ENCODE results near the gene TMEM202. TPM values are rescaled to one million over a fixed set of nuclear protein-coding genes. Genes with fewer than 3 reads are reported as not detected.
"Not testable (repeated sequence)": the region's sequence is repeated elsewhere in the genome, so short reads cannot be mapped to it uniquely, and the experiment has no call there.

The TMEM202 gene
- total RNA-seq, 1 donor from 2014 or later: not detected

GRCh38 chr15:72379856-72380430, 18.2 kb upstream of the TMEM202 start:
- Mint-ChIP-seq H3K9me3 (ENCODE audit: unreplicated experiment) (peaks cover 21% of the 10 kb centered on the region), H3K27ac (ENCODE audit: unreplicated experiment) (no peak overlapping the region), H3K36me3 (ENCODE audit: unreplicated experiment) (no peaks in the 10 kb centered on the region), H3K4me3 (ENCODE audit: unreplicated experiment) (no peak overlapping the region), H3K4me1 (ENCODE audit: low read depth, unreplicated experiment) (peaks cover 10% of the 10 kb centered on the region), H3K27me3 (ENCODE audit: unreplicated experiment) (peaks cover 19% of the 10 kb centered on the region)
- no peak for DNase-seq
- TF ChIP-seq CTCF (IDR thresholded peaks at IDR 0.05; ENCODE audit: partially characterized antibody, unreplicated experiment): no peak

GRCh38 chr15:72380743-72381142, 17.4 kb upstream of the TMEM202 start:
- no peak overlapping the region for H3K27ac Mint-ChIP-seq (ENCODE audit: unreplicated experiment)
- no peak for DNase-seq
- H3K9me3 Mint-ChIP-seq (ENCODE audit: unreplicated experiment): peaks cover 15% of the 10 kb centered on the region
- H3K36me3 Mint-ChIP-seq (ENCODE audit: unreplicated experiment): no peaks in the 10 kb centered on the region
- H3K4me1 Mint-ChIP-seq (ENCODE audit: low read depth, unreplicated experiment): peaks cover 6% of the 10 kb centered on the region
- no peak overlapping the region for H3K4me3 Mint-ChIP-seq (ENCODE audit: unreplicated experiment)
- no peak for TF ChIP-seq CTCF (IDR thresholded peaks at IDR 0.05; ENCODE audit: partially characterized antibody, unreplicated experiment)
- H3K27me3 Mint-ChIP-seq (ENCODE audit: unreplicated experiment): peaks cover 13% of the 10 kb centered on the region

- TF ChIP-seq CTCF (IDR thresholded peaks at IDR 0.05; ENCODE audit: partially characterized antibody, unreplicated experiment): no peak
- H3K4me1 Mint-ChIP-seq (ENCODE audit: low read depth, unreplicated experiment): no peaks in the 10 kb centered on the region
- no peak overlapping the region for H3K4me3 Mint-ChIP-seq (ENCODE audit: unreplicated experiment)
- H3K9me3 Mint-ChIP-seq (ENCODE audit: unreplicated experiment): peaks cover 5% of the 10 kb centered on the region
- H3K27me3 Mint-ChIP-seq (ENCODE audit: unreplicated experiment): peaks cover 2% of the 10 kb centered on the region
- no peak for DNase-seq
- no peaks in the 10 kb centered on the region for H3K36me3 Mint-ChIP-seq (ENCODE audit: unreplicated experiment)
- no peak overlapping the region for H3K27ac Mint-ChIP-seq (ENCODE audit: unreplicated experiment)
Observed at GRCh38 chr15:72382146-72382545, 16.0 kb upstream of the TMEM202 start.

DNA sequence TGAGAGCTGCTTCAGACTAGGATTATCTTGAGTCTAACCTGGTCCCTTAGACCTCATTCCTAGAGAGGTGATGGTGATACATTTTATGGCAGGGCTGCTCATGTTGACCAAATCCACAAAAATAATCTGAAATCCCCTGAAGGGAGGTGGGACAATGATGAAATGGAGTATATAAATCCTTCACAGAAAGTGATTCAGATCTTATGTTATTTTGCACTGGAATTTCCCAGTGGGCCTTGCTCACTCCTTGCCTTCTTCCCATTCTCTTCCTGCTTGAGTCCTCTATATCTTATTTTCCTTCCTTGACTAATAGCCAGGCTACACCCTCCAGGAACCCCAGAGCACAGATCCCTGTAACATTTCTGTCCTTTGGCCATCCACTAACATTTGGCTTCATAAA, 10.4 kb upstream of the TMEM202 start:
- TF ChIP-seq CTCF (IDR thresholded peaks at IDR 0.05; ENCODE audit: partially characterized antibody, unreplicated experiment): no peak
- H3K27me3 Mint-ChIP-seq (ENCODE audit: unreplicated experiment): peaks cover 2% of the 10 kb centered on the region
- H3K36me3 Mint-ChIP-seq (ENCODE audit: unreplicated experiment): no peaks in the 10 kb centered on the region

GRCh38 chr15:72389231-72389630, 8.9 kb upstream of the TMEM202 start:
- no peak for TF ChIP-seq CTCF (IDR thresholded peaks at IDR 0.05; ENCODE audit: partially characterized antibody, unreplicated experiment)
- H3K9me3 Mint-ChIP-seq (ENCODE audit: unreplicated experiment): peaks cover 1% of the 10 kb centered on the region
- no peak overlapping the region for H3K27ac Mint-ChIP-seq (ENCODE audit: unreplicated experiment)
- H3K4me3 Mint-ChIP-seq (ENCODE audit: unreplicated experiment): no peak overlapping the region
- peaks cover 2% of the 10 kb centered on the region for H3K27me3 Mint-ChIP-seq (ENCODE audit: unreplicated experiment)
- DNase-seq: no peak
- H3K36me3 Mint-ChIP-seq (ENCODE audit: unreplicated experiment): no peaks in the 10 kb centered on the region
- H3K4me1 Mint-ChIP-seq (ENCODE audit: low read depth, unreplicated experiment): no peaks in the 10 kb centered on the region

More for the DNA sequence above, 10.4 kb upstream of the TMEM202 start:
- Mint-ChIP-seq H3K9me3 (ENCODE audit: unreplicated experiment) (peaks cover 1% of the 10 kb centered on the region), H3K4me1 (ENCODE audit: low read depth, unreplicated experiment) (no peaks in the 10 kb centered on the region), H3K4me3 (ENCODE audit: unreplicated experiment) (no peak overlapping the region), H3K27ac (ENCODE audit: unreplicated experiment) (no peak overlapping the region)
- DNase-seq: no peak

DNA sequence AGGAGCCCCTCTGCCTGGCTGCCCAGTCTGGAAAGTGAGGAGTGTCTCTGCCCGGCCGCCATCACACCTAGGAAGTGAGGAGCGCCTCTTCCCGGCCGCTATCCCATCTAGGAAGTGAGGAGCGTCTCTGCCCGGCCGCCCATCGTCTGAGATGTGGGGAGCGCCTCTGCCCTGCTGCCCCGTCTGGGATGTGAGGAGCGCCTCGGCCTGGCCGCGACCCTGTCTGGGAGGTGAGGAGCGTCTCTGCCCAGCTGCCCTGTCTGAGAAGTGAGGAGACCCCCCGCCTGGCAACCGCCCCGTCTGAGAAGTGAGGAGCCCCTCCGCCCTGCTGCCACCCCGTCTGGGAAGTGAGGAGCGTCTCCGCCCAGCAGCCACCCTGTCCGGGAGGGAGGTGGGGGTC, 1.8 kb upstream of the TMEM202 start:
- DNase-seq; H3K4me1 Mint-ChIP-seq (ENCODE audit: low read depth, unreplicated experiment): not testable (repeated sequence)

More for the DNA sequence above, 1.8 kb upstream of the TMEM202 start:
- not testable (repeated sequence) for H3K27ac Mint-ChIP-seq (ENCODE audit: unreplicated experiment); H3K4me3 Mint-ChIP-seq (ENCODE audit: unreplicated experiment); H3K27me3 Mint-ChIP-seq (ENCODE audit: unreplicated experiment); H3K9me3 Mint-ChIP-seq (ENCODE audit: unreplicated experiment); H3K36me3 Mint-ChIP-seq (ENCODE audit: unreplicated experiment)

Measured in glutamatergic neuron (in vitro differentiated cells).